ENCODE data around the gene PPP1R18.

DNA sequence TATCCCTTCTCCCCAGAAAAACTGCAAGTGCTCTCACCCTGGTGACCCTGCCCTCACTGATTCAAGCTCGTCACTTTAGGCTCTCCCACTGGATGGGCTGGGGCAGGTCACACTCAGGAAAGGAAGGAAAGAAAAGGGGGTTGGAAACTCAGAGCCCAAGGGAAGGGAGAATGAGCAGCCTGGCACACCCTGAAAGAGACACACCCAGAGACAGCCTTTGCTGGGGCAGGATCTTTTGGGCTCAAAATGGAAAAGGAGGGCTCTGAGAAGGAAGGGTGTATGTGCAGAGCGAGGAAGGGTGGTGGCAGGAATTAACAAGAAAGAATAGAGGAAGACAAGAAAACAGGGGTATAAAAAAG, 2.5 kb downstream of the PPP1R18 start:
- TF ChIP-seq, protein P1, sequence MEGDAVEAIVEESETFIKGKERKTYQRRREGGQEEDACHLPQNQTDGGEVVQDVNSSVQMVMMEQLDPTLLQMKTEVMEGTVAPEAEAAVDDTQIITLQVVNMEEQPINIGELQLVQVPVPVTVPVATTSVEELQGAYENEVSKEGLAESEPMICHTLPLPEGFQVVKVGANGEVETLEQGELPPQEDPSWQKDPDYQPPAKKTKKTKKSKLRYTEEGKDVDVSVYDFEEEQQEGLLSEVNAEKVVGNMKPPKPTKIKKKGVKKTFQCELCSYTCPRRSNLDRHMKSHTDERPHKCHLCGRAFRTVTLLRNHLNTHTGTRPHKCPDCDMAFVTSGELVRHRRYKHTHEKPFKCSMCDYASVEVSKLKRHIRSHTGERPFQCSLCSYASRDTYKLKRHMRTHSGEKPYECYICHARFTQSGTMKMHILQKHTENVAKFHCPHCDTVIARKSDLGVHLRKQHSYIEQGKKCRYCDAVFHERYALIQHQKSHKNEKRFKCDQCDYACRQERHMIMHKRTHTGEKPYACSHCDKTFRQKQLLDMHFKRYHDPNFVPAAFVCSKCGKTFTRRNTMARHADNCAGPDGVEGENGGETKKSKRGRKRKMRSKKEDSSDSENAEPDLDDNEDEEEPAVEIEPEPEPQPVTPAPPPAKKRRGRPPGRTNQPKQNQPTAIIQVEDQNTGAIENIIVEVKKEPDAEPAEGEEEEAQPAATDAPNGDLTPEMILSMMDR (IDR thresholded peaks at IDR 0.05) = no peak
- TF ChIP-seq POLR2A (IDR thresholded peaks at IDR 0.05) = no peak

Measured in thyroid gland (tissue), 4 donors.